WTC11 (cell line): ENCODE data around the gene ZNF423. TPM values are rescaled to one million over a fixed set of nuclear protein-coding genes. Genes with fewer than 3 reads are reported as not detected.

ENCODE experiments used
- ATAC-seq: fragments of 200-7000 bp; cut with Tn5 transposase; 2 replicates; pipeline ENCODE4 v1.10.0; 2021; ENCODE audit warnings: mild to moderate bottlenecking, moderate library complexity
- CTCF ChIA-PET: fragments of 300-600 bp; sonication (Branson Sonifier 250); formaldehyde crosslinking; loops from one replicate; lab custom pipeline; 2021; ENCODE audit warnings: antibody characterized with exemption; lab: Charles Lee
- POLR2A ChIA-PET: fragments of 350-600 bp; sonication (Branson Sonifier 250); formaldehyde crosslinking; loops from one replicate; lab custom pipeline; 2021; ENCODE audit warnings: antibody characterized with exemption; lab: Charles Lee
- DNase-seq: peaks from one replicate; pipeline ENCODE4 v3.0.0; 2021; ENCODE audit warnings: low spot score
- H3K27ac Mint-ChIP-seq: 2 replicates; pipeline ENCODE4 v1.8.0; 2021; ENCODE audit warnings: mixed read lengths
- H3K27me3 Mint-ChIP-seq: 2 replicates; pipeline ENCODE4 v1.8.0; 2021; ENCODE audit warnings: low read depth, mild to moderate bottlenecking, moderate library complexity, mixed read lengths
- H3K36me3 Mint-ChIP-seq: 2 replicates; pipeline ENCODE4 v1.8.0; 2021; ENCODE audit warnings: mixed read lengths
- H3K4me1 Mint-ChIP-seq: 2 replicates; pipeline ENCODE4 v1.8.0; 2022; ENCODE audit warnings: mixed read lengths
- H3K4me3 Mint-ChIP-seq: 2 replicates; pipeline ENCODE4 v1.8.0; 2021; ENCODE audit warnings: mild to moderate bottlenecking, moderate library complexity, mixed read lengths
- H3K9me3 Mint-ChIP-seq: 2 replicates; pipeline ENCODE4 v1.8.0; 2021; ENCODE audit warnings: mixed read lengths
- CBFB ChIP-seq: sonication (generic); formaldehyde crosslinking; IDR thresholded peaks from 2 replicates; pipeline ENCODE4 v1.8.1; 2022; ENCODE audit warnings: mild to moderate bottlenecking, low read depth, missing genetic modification reagents
- CREM ChIP-seq: sonication (generic); formaldehyde crosslinking; IDR thresholded peaks from 2 replicates; pipeline ENCODE4 v1.8.1; 2022; ENCODE audit warnings: mild to moderate bottlenecking, missing genetic modification reagents, moderate library complexity
- ESRRA ChIP-seq: sonication (generic); formaldehyde crosslinking; IDR thresholded peaks from 2 replicates; pipeline ENCODE4 v1.8.1; 2022; ENCODE audit warnings: mild to moderate bottlenecking, missing genetic modification reagents, borderline replicate concordance
- FOXJ3 ChIP-seq: sonication (generic); formaldehyde crosslinking; IDR thresholded peaks from 2 replicates; pipeline ENCODE4 v1.9.0; 2021; ENCODE audit warnings: missing genetic modification reagents, mild to moderate bottlenecking, borderline replicate concordance
- FOXP1 ChIP-seq: sonication (generic); formaldehyde crosslinking; IDR thresholded peaks from 2 replicates; pipeline ENCODE4 v1.8.0; 2022; ENCODE audit warnings: missing genetic modification reagents, mild to moderate bottlenecking, moderate library complexity, borderline replicate concordance
- GRHL2 ChIP-seq: fragments of 250-450 bp; sonication (Bioruptor Pico); IDR thresholded peaks from 2 replicates; pipeline ENCODE4 v1.8.0; 2022; ENCODE audit warnings: mild to moderate bottlenecking, moderate library complexity; ENCODE audit not compliant: insufficient replicate concordance, severe bottlenecking
- GTF2I ChIP-seq: fragments of 250-450 bp; sonication (Bioruptor Pico); conservative IDR thresholded peaks from 2 replicates; pipeline ENCODE4 v1.4.0; 2021; ENCODE audit warnings: mild to moderate bottlenecking
- RORB ChIP-seq: fragments of 250-450 bp; sonication (Bioruptor Pico); IDR thresholded peaks from 2 replicates; pipeline ENCODE4 v1.9.0; 2021; ENCODE audit warnings: mild to moderate bottlenecking
- SMAD4 ChIP-seq: sonication (generic); formaldehyde crosslinking; IDR thresholded peaks from 2 replicates; pipeline ENCODE4 v1.8.0; 2022; ENCODE audit warnings: mild to moderate bottlenecking, missing genetic modification reagents
- SP1 ChIP-seq: sonication (generic); formaldehyde crosslinking; conservative IDR thresholded peaks from 2 replicates; pipeline ENCODE4 v1.8.1; 2022; ENCODE audit warnings: missing genetic modification reagents
- TEAD1 ChIP-seq: sonication (generic); formaldehyde crosslinking; IDR thresholded peaks from 2 replicates; pipeline ENCODE4 v1.8.0; 2022; ENCODE audit warnings: mild to moderate bottlenecking, missing genetic modification reagents
- total RNA-seq: library from RNA; stranded (reverse); gene quantifications from 3 replicates; pipeline ENCODE4 v1.2.3, GENCODE V29; 2021
- TF ChIP-seq, protein P1 (sequence below): sonication (generic); formaldehyde crosslinking; IDR thresholded peaks from 2 replicates; pipeline ENCODE4 v1.8.1; 2022; ENCODE audit warnings: mild to moderate bottlenecking, missing genetic modification reagents, moderate library complexity, borderline replicate concordance
- TF ChIP-seq, protein P2 (sequence below): sonication (generic); formaldehyde crosslinking; IDR thresholded peaks from 2 replicates; pipeline ENCODE4 v1.8.1; 2022; ENCODE audit warnings: missing genetic modification reagents, borderline replicate concordance
- TF ChIP-seq, protein P3 (sequence below): fragments of 250-450 bp; sonication (Bioruptor Pico); IDR thresholded peaks from 2 replicates; pipeline ENCODE4 v1.9.0; 2021; ENCODE audit warnings: mild to moderate bottlenecking
- TF ChIP-seq, protein P4 (sequence below): fragments of 250-450 bp; sonication (Bioruptor Pico); conservative IDR thresholded peaks from 2 replicates; pipeline ENCODE4 v1.9.0; 2021; ENCODE audit warnings: mild to moderate bottlenecking
- TF ChIP-seq, protein P5 (sequence below): sonication (generic); formaldehyde crosslinking; IDR thresholded peaks from 2 replicates; pipeline ENCODE4 v1.8.1; 2022; ENCODE audit warnings: mild to moderate bottlenecking, moderate library complexity, missing genetic modification reagents
- TF ChIP-seq, protein P6 (sequence below): sonication (generic); formaldehyde crosslinking; conservative IDR thresholded peaks from 2 replicates; pipeline ENCODE4 v1.8.1; 2023; ENCODE audit warnings: mild to moderate bottlenecking, low read depth, missing genetic modification reagents, moderate library complexity
- TF ChIP-seq, protein P7 (sequence below): sonication (generic); formaldehyde crosslinking; IDR thresholded peaks from 2 replicates; pipeline ENCODE4 v1.8.0; 2023; ENCODE audit warnings: missing genetic modification reagents, mild to moderate bottlenecking, borderline replicate concordance

ZNF423 gene
- total RNA-seq, 1 experiment from 2014 or later: 38.8 TPM

DNA sequence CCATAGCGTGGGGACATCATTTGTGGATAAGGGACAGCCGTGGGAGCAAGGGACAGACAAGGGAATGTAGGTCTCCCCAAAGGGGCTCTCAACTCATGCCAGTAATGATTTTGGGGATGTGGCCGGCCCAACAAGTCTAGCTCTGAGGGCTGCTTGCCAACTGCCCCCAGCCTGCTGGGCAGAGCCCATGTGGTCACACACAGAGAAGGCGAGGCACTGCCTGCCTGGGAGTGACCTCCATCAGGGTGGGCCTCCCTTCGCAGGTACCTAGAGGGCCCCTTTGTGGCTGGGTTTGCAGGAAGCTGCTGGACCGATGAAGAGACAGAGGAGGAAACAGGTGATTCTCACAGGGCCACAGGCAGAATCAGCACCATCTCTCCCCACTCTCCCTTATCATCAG, 305.2 kb downstream of the ZNF423 start:
- no peaks in the 10 kb centered on the region for H3K27me3 Mint-ChIP-seq
- ChIA-PET POLR2A (no interaction called here), CTCF (interaction anchor here (1.4 to 5.0 kb wide), 3 partner anchors 42 to 342 kb away, joined by 3 to 24 read pairs (median 4); no protein-coding TSS in a partner anchor)
- no peak for TF ChIP-seq SMAD4
- TF ChIP-seq SP1 (CRISPR knock-in tag): no peak
- TF ChIP-seq, protein P1, sequence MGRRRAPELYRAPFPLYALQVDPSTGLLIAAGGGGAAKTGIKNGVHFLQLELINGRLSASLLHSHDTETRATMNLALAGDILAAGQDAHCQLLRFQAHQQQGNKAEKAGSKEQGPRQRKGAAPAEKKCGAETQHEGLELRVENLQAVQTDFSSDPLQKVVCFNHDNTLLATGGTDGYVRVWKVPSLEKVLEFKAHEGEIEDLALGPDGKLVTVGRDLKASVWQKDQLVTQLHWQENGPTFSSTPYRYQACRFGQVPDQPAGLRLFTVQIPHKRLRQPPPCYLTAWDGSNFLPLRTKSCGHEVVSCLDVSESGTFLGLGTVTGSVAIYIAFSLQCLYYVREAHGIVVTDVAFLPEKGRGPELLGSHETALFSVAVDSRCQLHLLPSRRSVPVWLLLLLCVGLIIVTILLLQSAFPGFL (CRISPR knock-in tag): no peak
- TF ChIP-seq, protein P2, sequence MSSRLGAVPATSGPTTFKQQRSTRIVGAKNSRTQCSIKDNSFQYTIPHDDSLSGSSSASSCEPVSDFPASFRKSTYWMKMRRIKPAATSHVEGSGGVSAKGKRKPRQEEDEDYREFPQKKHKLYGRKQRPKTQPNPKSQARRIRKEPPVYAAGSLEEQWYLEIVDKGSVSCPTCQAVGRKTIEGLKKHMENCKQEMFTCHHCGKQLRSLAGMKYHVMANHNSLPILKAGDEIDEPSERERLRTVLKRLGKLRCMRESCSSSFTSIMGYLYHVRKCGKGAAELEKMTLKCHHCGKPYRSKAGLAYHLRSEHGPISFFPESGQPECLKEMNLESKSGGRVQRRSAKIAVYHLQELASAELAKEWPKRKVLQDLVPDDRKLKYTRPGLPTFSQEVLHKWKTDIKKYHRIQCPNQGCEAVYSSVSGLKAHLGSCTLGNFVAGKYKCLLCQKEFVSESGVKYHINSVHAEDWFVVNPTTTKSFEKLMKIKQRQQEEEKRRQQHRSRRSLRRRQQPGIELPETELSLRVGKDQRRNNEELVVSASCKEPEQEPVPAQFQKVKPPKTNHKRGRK (CRISPR knock-in tag): no peak
- no peak for TF ChIP-seq FOXP1 (CRISPR knock-in tag)
- no peak for TF ChIP-seq CBFB
- TF ChIP-seq GRHL2 (CRISPR knock-in tag): no peak
- TF ChIP-seq GTF2I: no peak
- no peak for TF ChIP-seq TEAD1 (CRISPR knock-in tag)
- no peak for TF ChIP-seq RORB (CRISPR knock-in tag)
- TF ChIP-seq CREM: no peak
- no peak for TF ChIP-seq ESRRA (CRISPR knock-in tag)
- H3K4me3 Mint-ChIP-seq: no peak overlapping the region
- H3K27ac Mint-ChIP-seq: no peak overlapping the region
- H3K4me1 Mint-ChIP-seq: peaks cover 37% of the 10 kb centered on the region
- DNase-seq (no peak), ATAC-seq (no peak)
- H3K9me3 Mint-ChIP-seq: no peaks in the 10 kb centered on the region
- no peaks in the 10 kb centered on the region for H3K36me3 Mint-ChIP-seq

DNA sequence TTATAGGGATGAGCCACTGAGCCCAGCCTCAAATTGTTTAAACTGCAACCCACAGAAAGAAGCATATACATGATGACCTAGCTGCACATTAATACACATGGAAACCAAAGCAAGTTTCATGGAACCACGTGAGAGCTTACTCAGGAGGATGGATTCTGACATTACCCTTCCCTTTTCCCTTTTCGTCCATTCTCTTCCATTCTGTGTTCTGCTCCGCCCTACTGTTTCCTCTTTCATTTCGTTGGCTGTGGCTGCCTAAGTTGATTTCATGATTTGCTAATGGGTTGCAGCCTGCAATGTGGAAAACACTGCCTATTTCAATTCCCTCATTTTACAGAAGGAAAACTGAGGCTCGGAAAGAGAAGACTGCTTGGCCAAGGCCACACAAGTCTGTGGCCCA, 305.8 kb downstream of the ZNF423 start:
- Mint-ChIP-seq H3K27ac (no peak overlapping the region; the same call in 1 of the 2 replicates), H3K9me3 (no peaks in the 10 kb centered on the region), H3K36me3 (no peaks in the 10 kb centered on the region), H3K4me3 (no peak overlapping the region), H3K4me1 (peaks cover 40% of the 10 kb centered on the region), H3K27me3 (no peaks in the 10 kb centered on the region)
- ChIA-PET CTCF (interaction anchor here (1.5 to 5.0 kb wide), 2 partner anchors 43 to 142 kb away, joined by 4 to 24 read pairs; no protein-coding TSS in a partner anchor), POLR2A (no interaction called here)
- ATAC-seq: no peak
- TF ChIP-seq, protein P3, sequence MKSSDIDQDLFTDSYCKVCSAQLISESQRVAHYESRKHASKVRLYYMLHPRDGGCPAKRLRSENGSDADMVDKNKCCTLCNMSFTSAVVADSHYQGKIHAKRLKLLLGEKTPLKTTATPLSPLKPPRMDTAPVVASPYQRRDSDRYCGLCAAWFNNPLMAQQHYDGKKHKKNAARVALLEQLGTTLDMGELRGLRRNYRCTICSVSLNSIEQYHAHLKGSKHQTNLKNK (CRISPR knock-in tag): no peak
- TF ChIP-seq, protein P4, sequence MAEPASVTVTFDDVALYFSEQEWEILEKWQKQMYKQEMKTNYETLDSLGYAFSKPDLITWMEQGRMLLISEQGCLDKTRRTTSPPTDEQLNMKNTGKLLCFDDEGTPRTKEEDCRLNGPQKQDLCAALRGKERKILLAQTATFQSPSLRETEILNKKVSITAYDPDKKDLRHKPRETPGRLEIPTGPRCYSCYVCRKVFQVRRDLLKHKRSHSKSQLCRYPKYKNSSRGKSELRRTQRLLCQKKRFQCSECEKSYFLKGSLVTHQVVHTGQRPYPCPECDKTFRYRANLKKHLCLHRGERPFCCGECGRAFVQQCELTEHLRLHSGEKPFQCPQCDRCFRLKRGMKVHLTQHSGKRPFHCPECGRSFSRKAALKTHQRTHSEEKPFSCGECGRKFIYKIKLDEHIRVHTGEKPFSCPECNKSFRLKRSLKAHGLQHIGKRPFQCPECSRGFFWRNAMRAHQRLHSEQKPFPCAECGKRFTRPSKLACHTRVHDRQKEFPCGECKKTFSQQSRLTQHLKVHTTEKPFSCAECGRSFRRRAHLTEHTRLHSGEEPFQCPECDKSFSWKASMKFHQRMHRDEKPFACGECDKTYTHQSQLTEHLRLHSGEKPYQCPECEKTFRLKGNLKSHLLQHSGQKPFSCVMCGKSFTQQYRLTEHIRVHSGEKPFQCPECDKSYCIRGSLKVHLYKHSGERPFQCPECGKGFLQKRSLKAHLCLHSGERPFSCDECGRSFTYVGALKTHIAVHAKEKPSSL (CRISPR knock-in tag): no peak
- TF ChIP-seq FOXJ3: no peak
- TF ChIP-seq, protein P5, sequence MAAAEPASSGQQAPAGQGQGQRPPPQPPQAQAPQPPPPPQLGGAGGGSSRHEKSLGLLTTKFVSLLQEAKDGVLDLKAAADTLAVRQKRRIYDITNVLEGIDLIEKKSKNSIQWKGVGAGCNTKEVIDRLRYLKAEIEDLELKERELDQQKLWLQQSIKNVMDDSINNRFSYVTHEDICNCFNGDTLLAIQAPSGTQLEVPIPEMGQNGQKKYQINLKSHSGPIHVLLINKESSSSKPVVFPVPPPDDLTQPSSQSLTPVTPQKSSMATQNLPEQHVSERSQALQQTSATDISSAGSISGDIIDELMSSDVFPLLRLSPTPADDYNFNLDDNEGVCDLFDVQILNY (CRISPR knock-in tag): no peak
- DNase-seq: no peak

DNA sequence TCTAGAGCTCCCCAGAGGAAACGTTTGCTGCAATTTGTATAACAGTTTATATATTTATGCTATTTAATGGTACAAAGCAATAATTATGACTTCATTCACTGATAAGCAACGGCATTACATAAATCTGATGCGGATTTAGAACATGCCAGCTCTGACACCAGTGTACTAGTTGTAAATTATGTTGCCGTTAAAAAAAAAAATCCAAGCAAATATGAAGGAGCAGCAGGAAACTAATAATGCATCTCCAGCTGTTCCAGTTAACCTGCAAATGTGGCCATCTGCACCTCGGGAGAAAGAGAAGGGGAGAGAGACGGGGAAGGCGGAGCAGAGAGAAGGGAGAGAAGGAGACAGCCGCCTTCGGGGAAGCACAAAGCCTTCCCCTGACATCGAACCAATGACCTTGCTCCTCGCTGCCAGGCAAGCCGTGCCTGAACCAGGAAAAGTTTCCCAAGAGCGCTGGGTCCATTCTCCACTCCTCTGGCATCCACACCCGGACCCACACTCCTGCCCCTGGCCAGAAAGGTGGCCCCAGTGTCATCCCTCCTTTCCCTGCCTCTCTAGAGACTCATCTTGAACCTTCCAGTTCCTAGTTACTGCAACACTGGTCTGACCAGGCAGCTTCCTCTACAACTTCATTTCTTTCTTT, 307.5 kb downstream of the ZNF423 start:
- CTCF ChIA-PET: interaction anchor here (1.0 to 5.0 kb wide), 2 partner anchors 45 to 141 kb away, joined by 3 to 24 read pairs; no protein-coding TSS in a partner anchor
- Mint-ChIP-seq H3K27me3 (no peaks in the 10 kb centered on the region), H3K4me3 (no peak overlapping the region), H3K9me3 (no peaks in the 10 kb centered on the region), H3K27ac (no peak overlapping the region), H3K36me3 (no peaks in the 10 kb centered on the region), H3K4me1 (peaks cover 53% of the 10 kb centered on the region)
- no peak for DNase-seq
- no peak for ATAC-seq
- POLR2A ChIA-PET: no interaction called here
- TF ChIP-seq, protein P6, sequence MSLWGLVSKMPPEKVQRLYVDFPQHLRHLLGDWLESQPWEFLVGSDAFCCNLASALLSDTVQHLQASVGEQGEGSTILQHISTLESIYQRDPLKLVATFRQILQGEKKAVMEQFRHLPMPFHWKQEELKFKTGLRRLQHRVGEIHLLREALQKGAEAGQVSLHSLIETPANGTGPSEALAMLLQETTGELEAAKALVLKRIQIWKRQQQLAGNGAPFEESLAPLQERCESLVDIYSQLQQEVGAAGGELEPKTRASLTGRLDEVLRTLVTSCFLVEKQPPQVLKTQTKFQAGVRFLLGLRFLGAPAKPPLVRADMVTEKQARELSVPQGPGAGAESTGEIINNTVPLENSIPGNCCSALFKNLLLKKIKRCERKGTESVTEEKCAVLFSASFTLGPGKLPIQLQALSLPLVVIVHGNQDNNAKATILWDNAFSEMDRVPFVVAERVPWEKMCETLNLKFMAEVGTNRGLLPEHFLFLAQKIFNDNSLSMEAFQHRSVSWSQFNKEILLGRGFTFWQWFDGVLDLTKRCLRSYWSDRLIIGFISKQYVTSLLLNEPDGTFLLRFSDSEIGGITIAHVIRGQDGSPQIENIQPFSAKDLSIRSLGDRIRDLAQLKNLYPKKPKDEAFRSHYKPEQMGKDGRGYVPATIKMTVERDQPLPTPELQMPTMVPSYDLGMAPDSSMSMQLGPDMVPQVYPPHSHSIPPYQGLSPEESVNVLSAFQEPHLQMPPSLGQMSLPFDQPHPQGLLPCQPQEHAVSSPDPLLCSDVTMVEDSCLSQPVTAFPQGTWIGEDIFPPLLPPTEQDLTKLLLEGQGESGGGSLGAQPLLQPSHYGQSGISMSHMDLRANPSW (CRISPR knock-in tag): no peak
- TF ChIP-seq, protein P7, sequence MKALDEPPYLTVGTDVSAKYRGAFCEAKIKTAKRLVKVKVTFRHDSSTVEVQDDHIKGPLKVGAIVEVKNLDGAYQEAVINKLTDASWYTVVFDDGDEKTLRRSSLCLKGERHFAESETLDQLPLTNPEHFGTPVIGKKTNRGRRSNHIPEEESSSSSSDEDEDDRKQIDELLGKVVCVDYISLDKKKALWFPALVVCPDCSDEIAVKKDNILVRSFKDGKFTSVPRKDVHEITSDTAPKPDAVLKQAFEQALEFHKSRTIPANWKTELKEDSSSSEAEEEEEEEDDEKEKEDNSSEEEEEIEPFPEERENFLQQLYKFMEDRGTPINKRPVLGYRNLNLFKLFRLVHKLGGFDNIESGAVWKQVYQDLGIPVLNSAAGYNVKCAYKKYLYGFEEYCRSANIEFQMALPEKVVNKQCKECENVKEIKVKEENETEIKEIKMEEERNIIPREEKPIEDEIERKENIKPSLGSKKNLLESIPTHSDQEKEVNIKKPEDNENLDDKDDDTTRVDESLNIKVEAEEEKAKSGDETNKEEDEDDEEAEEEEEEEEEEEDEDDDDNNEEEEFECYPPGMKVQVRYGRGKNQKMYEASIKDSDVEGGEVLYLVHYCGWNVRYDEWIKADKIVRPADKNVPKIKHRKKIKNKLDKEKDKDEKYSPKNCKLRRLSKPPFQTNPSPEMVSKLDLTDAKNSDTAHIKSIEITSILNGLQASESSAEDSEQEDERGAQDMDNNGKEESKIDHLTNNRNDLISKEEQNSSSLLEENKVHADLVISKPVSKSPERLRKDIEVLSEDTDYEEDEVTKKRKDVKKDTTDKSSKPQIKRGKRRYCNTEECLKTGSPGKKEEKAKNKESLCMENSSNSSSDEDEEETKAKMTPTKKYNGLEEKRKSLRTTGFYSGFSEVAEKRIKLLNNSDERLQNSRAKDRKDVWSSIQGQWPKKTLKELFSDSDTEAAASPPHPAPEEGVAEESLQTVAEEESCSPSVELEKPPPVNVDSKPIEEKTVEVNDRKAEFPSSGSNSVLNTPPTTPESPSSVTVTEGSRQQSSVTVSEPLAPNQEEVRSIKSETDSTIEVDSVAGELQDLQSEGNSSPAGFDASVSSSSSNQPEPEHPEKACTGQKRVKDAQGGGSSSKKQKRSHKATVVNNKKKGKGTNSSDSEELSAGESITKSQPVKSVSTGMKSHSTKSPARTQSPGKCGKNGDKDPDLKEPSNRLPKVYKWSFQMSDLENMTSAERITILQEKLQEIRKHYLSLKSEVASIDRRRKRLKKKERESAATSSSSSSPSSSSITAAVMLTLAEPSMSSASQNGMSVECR (CRISPR knock-in tag): no peak
- no peak for TF ChIP-seq FOXJ3
